Measurements from ENCODE around the gene ARL3. TPM values are rescaled to one million over a fixed set of nuclear protein-coding genes. Genes with fewer than 3 reads are reported as not detected.

ARL3 gene
- total and polyA plus RNA-seq, 2 of the 4 experiments (the other 2 are of a cell fraction), result 5.0 to 14.3 TPM

- BruUV-seq (replicated peaks), result no TSS peak
- POLR2A ChIA-PET (ENCODE audit: unreplicated experiment), result no interaction called here
- no peak overlapping the region for H3K9ac ChIP-seq (ENCODE audit: low read depth, low read length)
These were observed 22.7 kb downstream of the ARL3 start for GRCh38 chr10:102691285-102692066.

More at GRCh38 chr10:102691285-102692066, 22.7 kb downstream of the ARL3 start:
- no peaks in the 10 kb centered on the region for H3K27me3 ChIP-seq (ENCODE audit: control insufficient read depth, insufficient read depth, low read length)
- no peak overlapping the region for H2BK120ac ChIP-seq (ENCODE audit: low read depth, low read length)
- no peak overlapping the region for H2BK5ac ChIP-seq (ENCODE audit: low read depth, low read length, poor library complexity, severe bottlenecking)
- H2AK9ac ChIP-seq (replicated peaks; ENCODE audit: low read depth, low read length, poor library complexity), result no peak overlapping the region
- no peak overlapping the region for H2BK20ac ChIP-seq (ENCODE audit: low read depth, low read length)
- H3K56ac ChIP-seq (ENCODE audit: extremely low read depth, insufficient read depth, low read length), result no peak overlapping the region
- in situ Hi-C loops (cut with MboI; ENCODE audit: low sequenced_read_pairs), result no loop called here
- no peak overlapping the region for H2AFZ ChIP-seq (replicated peaks; ENCODE audit: low read length, poor library complexity)
- H3K36me3 ChIP-seq (ENCODE audit: control insufficient read depth, insufficient read depth, low read length), result peaks cover 5% of the 10 kb centered on the region
- H3K79me1 ChIP-seq (ENCODE audit: low read depth in 1 of 2, low read length in 2 of 2), result no peaks in the 10 kb centered on the region; a peak in 1 of 4 replicates
- H4K91ac ChIP-seq (ENCODE audit: insufficient read depth, low read depth, low read length), result no peak overlapping the region
- no peak overlapping the region for H3K27ac ChIP-seq (ENCODE audit: insufficient read depth, low read length)
- 0 out of 2 replicates have a peak, but pooled peaks cover 3% of the 10 kb centered on the region for H3K9me1 ChIP-seq (ENCODE audit: insufficient read depth, low read length)
- ATAC-seq (ENCODE audit: low read depth) (peak; percentile 81), DNase-seq (peak; percentile 49)
- CTCF ChIA-PET, result interaction anchor here (0.9 to 1.0 kb wide), 2 partner anchors 10 to 12 kb away, joined by 3 to 4 read pairs; no protein-coding TSS in a partner anchor
- no peak overlapping the region for H4K5ac ChIP-seq (ENCODE audit: low read depth, low read length)
- H4K8ac ChIP-seq (ENCODE audit: low read depth in 2 of 2, low read length in 2 of 2), result no peak overlapping the region
- no CpG with 5 or more reads among the region's 8 CpGs for WGBS, 2 experiments (ENCODE audit: extremely low coverage in 2 of 2, insufficient read length in 1 of 2)
- no peak overlapping the region for H3K23ac ChIP-seq (ENCODE audit: low read depth, low read length)
- no peak overlapping the region for H2AK5ac ChIP-seq (ENCODE audit: low read depth, low read length)
- dilution Hi-C loops (cut with HindIII; ENCODE audit: low sequenced_read_pairs, unreplicated experiment), result no loop called here
- no peak overlapping the region for H2BK15ac ChIP-seq (ENCODE audit: low read depth, low read length)
- no peak overlapping the region for H3K4me2 ChIP-seq (ENCODE audit: low read depth, low read length)
- no peaks in the 10 kb centered on the region for H4K20me1 ChIP-seq (ENCODE audit: insufficient read depth, low read length)
- intact Hi-C loops (cut with micrococcal nuclease), result no loop called here
- H3K4me3 ChIP-seq (ENCODE audit: insufficient read depth, low read depth, low read length), result no peak overlapping the region
- H3K18ac ChIP-seq (ENCODE audit: low read depth, low read length), result no peak overlapping the region
- H3K9me3 ChIP-seq (ENCODE audit: control insufficient read depth, insufficient read depth, low read length), result no peaks in the 10 kb centered on the region
- H3K4me1 ChIP-seq (ENCODE audit: control insufficient read depth, insufficient read depth, low read length), result peaks cover 2% of the 10 kb centered on the region; the same call in 1 of the 2 replicates
- TF ChIP-seq MXI1 (IDR thresholded peaks at IDR 0.05; ENCODE audit: borderline replicate concordance, low read depth, low read length) (no peak), CEBPB (IDR thresholded peaks at IDR 0.05; ENCODE audit: low read depth, low read length) (peak; percentile 21)
- H3K4ac ChIP-seq (ENCODE audit: low read depth, low read length), result no peak overlapping the region
- no peak overlapping the region for H3K14ac ChIP-seq (replicated peaks; ENCODE audit: low read depth, low read length)

All from IMR-90 (cell line).